ENCODE measurements around the gene SEPTIN5. TPM values are rescaled to one million over a fixed set of nuclear protein-coding genes. Genes with fewer than 3 reads are reported as not detected.

Gene SEPTIN5
- total RNA-seq, 1 experiment from 2014 or later = 1.00 TPM

- Mint-ChIP-seq H3K4me1 (ENCODE audit: low read depth, unreplicated experiment) (no peaks in the 10 kb centered on the region), H3K27ac (ENCODE audit: unreplicated experiment) (no peak overlapping the region), H3K36me3 (ENCODE audit: insufficient read depth, unreplicated experiment) (no peaks in the 10 kb centered on the region), H3K4me3 (ENCODE audit: unreplicated experiment) (no peak overlapping the region), H3K27me3 (ENCODE audit: insufficient read depth, unreplicated experiment) (peaks cover 10% of the 10 kb centered on the region), H3K9me3 (ENCODE audit: unreplicated experiment) (no peaks in the 10 kb centered on the region)
- BruUV-seq (replicated peaks) = no TSS peak
- TF ChIP-seq CTCF (IDR thresholded peaks at IDR 0.05; ENCODE audit: insufficient read depth in 1 of 2, low read depth in 1 of 2, low read length in 1 of 2, severe bottlenecking in 1 of 2, unreplicated experiment in 1 of 2) = no peak
- intact Hi-C loops (cut with micrococcal nuclease; ENCODE audit: unreplicated experiment) = no loop called here
- no peaks in the 10 kb centered on the region for H3K4me1 ChIP-seq
- no peaks in the 10 kb centered on the region for H3K36me3 ChIP-seq (ENCODE audit: control insufficient read depth, insufficient read depth, low read length)
- CTCF ChIA-PET = no interaction called here
- H3K27me3 ChIP-seq (replicated peaks; ENCODE audit: control insufficient read depth, insufficient read depth, low read length) = no peaks in the 10 kb centered on the region
- DNase-seq = no peak
- H3K9me3 ChIP-seq = no peaks in the 10 kb centered on the region
- POLR2A ChIA-PET = no interaction called here
- no peak overlapping the region for H3K4me3 ChIP-seq (ENCODE audit: low read depth, low read length)
These were observed 48.3 kb upstream of the SEPTIN5 start for GRCh38 chr22:19665784-19666672.

GRCh38 chr22:19666673-19667593 lies 47.4 kb upstream of the SEPTIN5 start:
- Histone ChIP-seq H3K27me3 (replicated peaks; ENCODE audit: control insufficient read depth, insufficient read depth, low read length) (no peaks in the 10 kb centered on the region), H3K4me3 (ENCODE audit: low read depth, low read length) (no peak overlapping the region), H3K4me1 (no peaks in the 10 kb centered on the region), H3K36me3 (ENCODE audit: control insufficient read depth, insufficient read depth, low read length) (no peaks in the 10 kb centered on the region), H3K9me3 (no peaks in the 10 kb centered on the region)
- TF ChIP-seq CTCF (IDR thresholded peaks at IDR 0.05; ENCODE audit: insufficient read depth in 1 of 2, low read depth in 1 of 2, low read length in 1 of 2, severe bottlenecking in 1 of 2, unreplicated experiment in 1 of 2) = no peak
- Mint-ChIP-seq H3K4me1 (ENCODE audit: low read depth, unreplicated experiment) (no peaks in the 10 kb centered on the region), H3K27me3 (ENCODE audit: insufficient read depth, unreplicated experiment) (peaks cover 11% of the 10 kb centered on the region), H3K4me3 (ENCODE audit: unreplicated experiment) (no peak overlapping the region), H3K9me3 (ENCODE audit: unreplicated experiment) (no peaks in the 10 kb centered on the region), H3K36me3 (ENCODE audit: insufficient read depth, unreplicated experiment) (no peaks in the 10 kb centered on the region), H3K27ac (ENCODE audit: unreplicated experiment) (no peak overlapping the region)
- intact Hi-C loops (cut with micrococcal nuclease; ENCODE audit: unreplicated experiment) = no loop called here
- no TSS peak for BruUV-seq (replicated peaks)
- POLR2A ChIA-PET = no interaction called here
- no peak for DNase-seq
- CTCF ChIA-PET = no interaction called here

All from Caco-2 (cell line).